ENCODE data around the gene DPM2.
A peak's percentile ranks its signal among the peaks of the same experiment; 100 is the strongest.

The DPM2 gene

GRCh38 chr9:127916720-127917581 lies 20.7 kb downstream of the DPM2 start, which contains the start of gene ST6GALNAC4:
Gene ST6GALNAC4, minus strand, starts transcription at chr9:127917041. Its CDS starts 622 bp downstream, at chr9:127916419.
- peak; percentile 91 for DNase-seq

DNA sequence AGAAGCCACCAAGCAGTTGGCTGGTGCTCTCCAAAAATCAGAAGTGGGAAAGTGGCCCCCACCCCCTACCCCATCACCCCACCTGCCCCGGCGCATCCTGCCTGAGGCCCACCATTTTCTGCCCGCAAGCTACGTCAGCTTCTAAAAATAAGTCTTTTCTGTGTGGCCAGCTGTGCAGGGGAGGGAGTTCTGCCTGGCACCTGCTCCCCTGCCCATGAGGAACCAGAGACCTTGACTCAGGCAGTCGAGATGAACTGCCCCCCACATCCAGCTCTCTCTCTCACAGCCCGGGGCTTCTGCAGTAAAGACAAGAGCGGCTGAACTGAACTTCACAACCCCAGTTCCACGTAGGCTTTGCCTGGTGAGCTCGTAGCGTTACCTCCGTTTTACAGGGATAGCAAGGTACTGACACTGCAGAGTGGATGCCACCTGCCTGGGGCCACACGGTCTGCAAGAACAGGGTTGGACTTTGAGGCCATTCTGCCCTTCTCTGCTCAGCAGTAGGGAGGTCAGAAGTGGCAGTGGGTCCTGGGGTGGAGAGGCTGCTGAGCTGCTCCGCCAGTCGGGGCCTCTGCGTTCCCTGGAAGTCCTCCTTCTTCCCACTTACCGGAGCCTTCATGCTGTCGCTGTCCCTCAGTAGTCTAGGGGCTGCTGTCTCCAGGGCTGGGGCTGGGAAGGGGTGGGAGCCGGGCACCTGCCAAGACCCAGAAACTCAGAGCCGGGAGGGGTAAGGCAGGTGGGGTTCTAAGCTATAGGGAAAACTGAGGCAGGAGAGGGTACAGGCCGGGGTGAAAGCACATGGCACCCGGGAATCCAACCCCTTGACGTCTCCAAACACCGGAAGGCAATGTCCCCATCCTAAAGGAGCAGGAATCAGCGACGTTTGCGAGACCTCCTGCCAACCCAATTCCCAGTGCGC lies 21.6 kb downstream of the DPM2 start:
- peak; percentile 47 for DNase-seq

- DNase-seq, result no peak
These were observed 22.3 kb downstream of the DPM2 start for GRCh38 chr9:127915325-127915752.

GRCh38 chr9:127913682-127914081 lies 24.0 kb downstream of the DPM2 start:
- DNase-seq, result no peak

DNA sequence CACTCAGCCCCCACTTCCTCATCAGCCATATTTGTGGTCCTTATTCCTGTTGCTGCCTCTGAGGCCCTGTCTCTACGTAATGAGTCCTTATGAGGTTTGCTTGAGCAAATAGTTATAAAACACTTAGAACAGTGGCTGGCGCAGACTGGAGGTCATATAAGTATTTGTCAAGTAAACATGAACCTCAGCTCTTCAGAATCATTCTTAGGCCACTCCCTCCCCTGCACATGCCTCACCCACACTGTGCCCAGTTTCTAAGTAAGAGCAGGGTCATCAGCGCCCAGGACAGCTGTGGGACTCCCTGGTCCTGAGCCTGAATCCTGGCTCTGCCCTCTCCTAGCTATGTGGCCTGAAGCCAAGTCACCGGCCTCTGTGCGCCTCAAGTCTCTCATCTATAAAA lies 24.8 kb downstream of the DPM2 start:
- DNase-seq, result no peak

DNA sequence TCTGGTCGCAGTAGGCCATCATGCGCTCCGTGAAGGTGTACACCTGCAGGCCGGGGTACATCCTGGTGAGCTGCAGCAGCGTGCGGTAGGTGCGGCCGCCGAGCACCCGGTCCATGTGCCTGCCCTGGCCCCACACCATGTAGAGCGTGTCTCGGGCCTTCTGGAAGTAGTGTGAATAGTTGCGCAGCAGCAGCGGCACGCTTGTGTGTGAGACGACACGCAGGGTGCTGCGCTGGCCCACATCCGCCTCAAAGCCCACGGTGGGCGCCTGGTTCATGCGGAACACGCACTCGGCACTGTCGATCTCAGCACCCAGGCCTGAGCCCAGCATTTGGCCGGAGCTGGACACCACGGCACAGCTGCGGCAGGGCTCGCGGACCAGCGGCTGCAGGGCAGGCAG lies 25.4 kb downstream of the DPM2 start:
- DNase-seq, result no peak

DNA sequence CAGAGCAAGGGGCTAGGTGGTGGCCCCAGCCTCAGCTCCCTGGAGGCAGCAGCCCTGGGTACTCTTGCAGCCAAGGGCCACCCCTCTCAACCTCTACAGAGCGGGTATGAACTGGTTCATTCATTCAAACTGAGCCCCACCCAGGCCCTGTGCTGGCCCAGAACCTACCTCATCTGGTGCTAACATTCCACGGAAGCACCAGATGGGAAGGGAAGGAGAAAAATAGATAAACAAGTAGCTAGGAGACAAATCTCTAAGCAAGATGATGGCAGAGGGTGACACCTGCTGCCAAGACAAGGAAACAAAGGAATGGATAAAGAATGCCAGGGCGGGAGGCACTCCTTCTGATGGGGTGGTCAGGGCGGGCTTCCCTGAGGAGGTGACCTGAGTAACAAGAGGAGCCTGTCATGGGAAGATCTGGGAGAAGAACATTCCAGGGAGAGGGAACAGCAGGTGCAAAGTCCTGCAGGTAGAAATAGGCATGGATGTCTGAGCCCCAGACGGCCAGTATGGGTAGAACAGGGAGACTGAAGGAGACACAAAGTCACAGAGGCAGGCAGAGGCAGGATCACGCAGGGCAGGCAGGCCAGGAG lies 26.9 kb downstream of the DPM2 start:
- peak; percentile 69 for DNase-seq

- DNase-seq, result no peak
These were observed 27.8 kb downstream of the DPM2 start for GRCh38 chr9:127909839-127910273.

GRCh38 chr9:127908660-127908926 lies 29.1 kb downstream of the DPM2 start:
- no peak for DNase-seq

GRCh38 chr9:127907867-127908659 lies 29.6 kb downstream of the DPM2 start:
- no peak for DNase-seq

GRCh38 chr9:127905788-127906191 lies 31.9 kb downstream of the DPM2 start:
- no peak for DNase-seq

DNA sequence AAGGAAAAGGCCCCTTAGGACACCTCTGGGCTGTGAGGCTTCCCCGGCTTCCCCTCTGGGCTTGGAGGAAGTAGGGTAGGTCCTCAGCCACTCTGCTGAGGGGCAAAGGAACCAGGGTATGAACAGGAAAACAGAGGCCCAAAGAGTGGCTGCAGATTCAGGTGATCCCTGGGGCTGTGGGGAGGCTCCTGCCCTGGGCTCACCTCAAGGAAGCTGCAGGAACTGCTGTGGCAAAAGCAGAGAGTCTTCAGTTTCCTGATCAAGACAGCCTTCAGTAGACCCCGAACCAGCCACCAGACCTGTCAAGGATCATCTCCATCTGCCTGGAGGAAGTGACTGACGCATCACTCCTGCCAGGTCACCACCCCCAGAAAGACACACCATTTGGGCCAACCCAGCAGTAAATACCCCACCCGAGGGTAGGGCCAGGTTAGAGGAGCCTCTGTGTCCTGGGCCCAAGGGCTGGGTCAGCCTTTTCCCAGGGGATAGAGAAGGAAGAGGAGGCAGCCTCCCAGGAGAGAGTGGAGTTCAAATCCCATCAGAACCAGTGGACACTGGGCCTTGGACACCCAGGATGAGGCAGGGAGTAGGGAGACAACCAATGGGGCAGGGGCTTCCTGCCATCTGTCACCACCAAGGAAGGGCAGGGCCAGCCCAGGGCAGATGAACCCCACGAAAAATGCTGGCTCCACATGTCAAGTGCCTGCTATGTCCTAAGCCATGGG lies 32.5 kb downstream of the DPM2 start:
- DNase-seq, result no peak

GRCh38 chr9:127904561-127905003 lies 33.1 kb downstream of the DPM2 start:
- no peak for DNase-seq

DNA sequence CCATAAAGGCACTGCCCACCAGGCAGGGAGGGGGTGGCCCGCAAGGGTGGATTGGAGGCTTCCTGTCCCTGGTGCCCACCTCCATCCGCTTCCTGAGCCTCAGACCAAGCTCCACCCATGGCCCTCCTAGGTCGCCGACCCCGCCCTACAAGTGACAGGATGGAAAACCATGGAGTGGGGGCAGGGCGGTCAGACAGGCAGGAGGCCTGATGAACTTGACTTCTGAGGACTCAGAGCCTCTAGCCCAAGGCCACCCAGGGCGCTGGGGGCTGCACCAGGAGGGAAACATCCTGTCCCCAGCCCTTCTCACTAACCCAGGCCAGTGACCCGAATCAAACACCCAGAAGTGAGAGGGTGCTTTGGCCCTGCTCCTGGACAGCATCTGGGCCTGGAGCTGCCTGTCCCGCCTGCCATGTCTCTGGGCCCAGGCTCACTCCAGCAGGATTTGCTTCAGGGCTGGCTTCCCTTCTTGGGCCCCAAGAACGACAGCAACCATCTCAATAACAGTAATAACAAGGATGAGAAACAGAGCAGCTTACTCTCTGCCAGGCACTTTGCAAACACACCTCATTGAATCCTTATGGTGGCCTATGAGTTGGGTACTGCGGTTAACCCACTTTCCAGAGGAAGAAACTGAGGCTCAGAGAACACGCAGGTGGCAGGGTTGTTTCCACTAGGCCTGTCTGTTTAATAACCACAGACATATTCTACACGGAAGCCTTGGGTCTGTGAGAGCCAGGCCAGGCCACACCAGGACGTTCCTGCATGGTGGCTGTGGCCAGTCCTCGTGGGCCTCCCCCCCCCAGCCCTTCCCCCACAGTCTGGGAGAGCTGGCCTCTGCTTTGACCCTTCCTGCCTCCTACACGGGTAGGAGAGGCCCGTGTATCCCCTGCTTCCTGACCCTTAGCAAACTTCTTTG lies 33.8 kb downstream of the DPM2 start:
- peak; percentile 49 for DNase-seq

DNA sequence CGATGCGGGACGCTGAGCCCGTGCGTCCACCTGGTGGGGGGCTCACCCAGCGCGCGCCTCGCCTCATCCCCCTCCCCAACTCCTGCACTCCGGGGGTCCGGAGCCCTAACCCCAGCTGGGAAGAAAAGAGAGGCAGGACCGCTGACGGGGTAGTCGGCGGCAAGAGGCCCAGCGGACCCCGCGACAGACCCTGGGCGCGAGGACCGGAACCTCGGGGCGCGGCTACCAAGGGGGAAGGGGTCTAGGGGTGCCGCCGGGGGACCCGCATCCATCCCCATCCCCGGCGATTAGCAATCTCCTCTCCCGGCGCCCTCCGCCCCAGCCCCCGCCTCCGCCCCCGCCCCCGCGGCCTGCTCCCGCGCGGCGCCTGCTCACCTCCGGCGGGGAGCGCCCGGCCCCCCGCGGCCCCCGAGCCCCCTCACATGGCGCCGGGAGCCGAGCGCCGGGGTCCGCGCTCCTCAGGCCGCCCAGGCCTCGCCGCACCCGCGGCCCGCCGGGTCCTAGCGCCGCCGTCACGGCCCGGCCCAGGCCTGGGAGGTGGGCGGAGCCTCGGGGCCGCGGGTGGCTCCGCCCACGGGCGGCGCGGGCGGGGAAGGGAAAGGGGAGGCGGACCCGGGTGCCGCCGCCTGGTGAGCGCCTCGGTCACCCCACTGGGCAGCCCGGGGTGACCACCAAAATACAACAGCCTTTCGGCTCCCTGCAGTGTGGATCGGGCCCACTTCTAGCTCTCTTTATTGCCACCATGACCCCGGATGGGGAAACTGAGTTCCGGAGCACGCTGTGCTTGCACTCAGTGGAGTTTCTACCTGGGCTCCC lies 38.3 kb downstream of the DPM2 start, which contains the start of gene ST6GALNAC6:
ST6GALNAC6 (minus strand) TSS at position 476 of the 816 bp plus-strand sequence. CDS start 1,622 bp downstream, outside the sequence.
- peak; percentile 78 for DNase-seq

DNA sequence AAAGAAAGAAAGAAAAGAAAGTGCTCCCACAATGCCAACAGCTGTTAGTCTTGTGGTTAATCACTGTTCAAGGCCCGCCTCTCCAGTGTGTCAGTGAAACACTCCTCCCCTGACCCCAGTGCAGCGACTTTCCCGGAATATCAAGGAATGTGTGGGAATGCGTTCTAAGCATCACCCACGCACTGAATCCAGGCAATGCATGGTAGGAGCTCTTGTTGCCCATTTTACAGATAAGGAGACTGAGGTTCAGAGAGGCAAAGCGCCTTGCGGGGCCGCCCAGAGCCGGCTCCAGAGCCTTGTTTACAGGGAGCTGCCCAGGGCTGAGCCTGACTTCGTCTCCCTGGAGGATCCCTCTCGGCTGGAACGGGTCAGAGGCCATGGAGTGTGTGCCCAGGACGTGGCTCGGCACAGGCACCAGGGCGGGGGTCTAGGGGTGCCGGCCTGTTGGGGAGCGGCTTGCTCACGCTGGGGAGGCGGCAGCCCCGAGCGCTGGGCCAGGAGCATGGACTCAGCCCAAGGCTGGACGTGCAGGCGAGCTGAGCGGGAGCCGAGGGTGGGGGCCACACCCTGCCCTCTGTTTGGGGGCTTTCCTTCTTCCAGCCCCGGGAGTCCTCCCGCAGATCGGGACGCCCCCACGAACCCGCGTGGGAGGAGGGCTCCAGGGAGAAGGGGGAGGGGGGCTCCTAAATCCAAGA lies 39.1 kb downstream of the DPM2 start:
- DNase-seq, result peak; percentile 36

- peak; percentile 79 for DNase-seq
These were observed 40.4 kb downstream of the DPM2 start for GRCh38 chr9:127897193-127897692.

- DNase-seq, result no peak
These were observed 41.1 kb downstream of the DPM2 start for GRCh38 chr9:127896395-127897192.

Measured in NCI-H82 (cell line).